ENCODE data around the gene RBM4.

DNA sequence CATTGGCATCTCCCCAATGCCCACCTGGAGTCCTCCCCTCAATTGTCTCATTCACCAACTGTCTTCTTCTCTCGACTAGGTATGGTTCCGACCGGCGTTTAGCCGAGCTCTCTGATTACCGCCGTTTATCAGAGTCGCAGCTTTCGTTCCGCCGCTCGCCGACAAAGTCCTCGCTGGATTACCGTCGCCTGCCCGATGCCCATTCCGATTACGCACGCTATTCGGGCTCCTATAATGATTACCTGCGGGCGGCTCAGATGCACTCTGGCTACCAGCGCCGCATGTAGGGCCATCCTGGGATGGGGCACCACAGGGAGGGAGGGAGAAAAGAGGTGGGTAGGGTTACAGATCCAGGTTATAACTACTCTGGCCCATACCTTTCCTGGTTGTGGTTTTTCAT, 12.1 kb upstream of the RBM4 start:
- TF ChIP-seq, protein P1, sequence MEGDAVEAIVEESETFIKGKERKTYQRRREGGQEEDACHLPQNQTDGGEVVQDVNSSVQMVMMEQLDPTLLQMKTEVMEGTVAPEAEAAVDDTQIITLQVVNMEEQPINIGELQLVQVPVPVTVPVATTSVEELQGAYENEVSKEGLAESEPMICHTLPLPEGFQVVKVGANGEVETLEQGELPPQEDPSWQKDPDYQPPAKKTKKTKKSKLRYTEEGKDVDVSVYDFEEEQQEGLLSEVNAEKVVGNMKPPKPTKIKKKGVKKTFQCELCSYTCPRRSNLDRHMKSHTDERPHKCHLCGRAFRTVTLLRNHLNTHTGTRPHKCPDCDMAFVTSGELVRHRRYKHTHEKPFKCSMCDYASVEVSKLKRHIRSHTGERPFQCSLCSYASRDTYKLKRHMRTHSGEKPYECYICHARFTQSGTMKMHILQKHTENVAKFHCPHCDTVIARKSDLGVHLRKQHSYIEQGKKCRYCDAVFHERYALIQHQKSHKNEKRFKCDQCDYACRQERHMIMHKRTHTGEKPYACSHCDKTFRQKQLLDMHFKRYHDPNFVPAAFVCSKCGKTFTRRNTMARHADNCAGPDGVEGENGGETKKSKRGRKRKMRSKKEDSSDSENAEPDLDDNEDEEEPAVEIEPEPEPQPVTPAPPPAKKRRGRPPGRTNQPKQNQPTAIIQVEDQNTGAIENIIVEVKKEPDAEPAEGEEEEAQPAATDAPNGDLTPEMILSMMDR (conservative IDR thresholded peaks at IDR 0.05 in 1 of 2, IDR thresholded peaks at IDR 0.05 in 1 of 2; ENCODE audit: low read depth in 1 of 2, low read length in 2 of 2) = no peak
- no peak for TF ChIP-seq EZH2 (IDR thresholded peaks at IDR 0.05; ENCODE audit: low read length, missing control alignments)
